Stimulated activated CD8-positive, alpha-beta memory T cell treated with anti-CD3 and anti-CD28 coated beads, Interleukin-7, amount 100 ng/mL, for 4 hours (primary cell): ENCODE data around the gene TMEM231.
"Not testable (repeated sequence)": the region's sequence is repeated elsewhere in the genome, so short reads cannot be mapped to it uniquely, and the experiment has no call there.

Source experiments
- DNase-seq, 2 donors: peaks; one replicate each; pipeline ENCODE4 v3.0.0-alpha.2; 2020; ENCODE audit warnings: low read depth in 2 of 2

Gene TMEM231

DNA sequence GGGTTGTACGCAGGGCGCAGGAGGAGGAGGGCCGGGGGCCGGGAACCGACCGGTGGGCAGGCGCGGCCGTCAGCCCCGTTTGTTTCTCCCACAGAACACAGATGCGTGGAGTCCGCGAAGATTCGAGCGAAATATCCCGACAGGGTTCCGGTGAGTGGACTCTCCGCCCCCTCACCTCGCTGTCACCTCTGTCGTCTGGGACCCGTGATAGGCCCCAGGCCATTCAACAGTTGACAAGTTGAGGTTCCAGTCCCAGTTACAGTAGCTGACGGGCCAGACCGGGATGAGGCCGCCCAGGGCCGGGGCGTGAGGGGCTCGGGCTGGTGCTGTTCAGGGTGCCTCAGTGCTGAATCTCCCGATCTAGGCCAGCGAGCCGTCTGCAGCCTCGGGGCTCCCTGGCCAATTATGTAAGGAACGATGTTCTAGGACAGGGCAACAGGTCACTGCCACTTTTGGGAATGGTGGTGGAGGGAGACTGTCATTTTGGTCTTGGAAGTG, 10.8 kb upstream of the TMEM231 start:
- DNase-seq = no peak

GRCh38 chr16:75566040-75566757, 10.1 kb upstream of the TMEM231 start, which contains the start of gene GABARAPL2:
GABARAPL2 (plus strand) TSS chr16:75566379; CDS start chr16:75566487, 108 bp downstream.
- peak; percentile 77 to 88 for DNase-seq

- DNase-seq = no peak
Measured at GRCh38 chr16:75565640-75566039, 9.6 kb upstream of the TMEM231 start.

DNA sequence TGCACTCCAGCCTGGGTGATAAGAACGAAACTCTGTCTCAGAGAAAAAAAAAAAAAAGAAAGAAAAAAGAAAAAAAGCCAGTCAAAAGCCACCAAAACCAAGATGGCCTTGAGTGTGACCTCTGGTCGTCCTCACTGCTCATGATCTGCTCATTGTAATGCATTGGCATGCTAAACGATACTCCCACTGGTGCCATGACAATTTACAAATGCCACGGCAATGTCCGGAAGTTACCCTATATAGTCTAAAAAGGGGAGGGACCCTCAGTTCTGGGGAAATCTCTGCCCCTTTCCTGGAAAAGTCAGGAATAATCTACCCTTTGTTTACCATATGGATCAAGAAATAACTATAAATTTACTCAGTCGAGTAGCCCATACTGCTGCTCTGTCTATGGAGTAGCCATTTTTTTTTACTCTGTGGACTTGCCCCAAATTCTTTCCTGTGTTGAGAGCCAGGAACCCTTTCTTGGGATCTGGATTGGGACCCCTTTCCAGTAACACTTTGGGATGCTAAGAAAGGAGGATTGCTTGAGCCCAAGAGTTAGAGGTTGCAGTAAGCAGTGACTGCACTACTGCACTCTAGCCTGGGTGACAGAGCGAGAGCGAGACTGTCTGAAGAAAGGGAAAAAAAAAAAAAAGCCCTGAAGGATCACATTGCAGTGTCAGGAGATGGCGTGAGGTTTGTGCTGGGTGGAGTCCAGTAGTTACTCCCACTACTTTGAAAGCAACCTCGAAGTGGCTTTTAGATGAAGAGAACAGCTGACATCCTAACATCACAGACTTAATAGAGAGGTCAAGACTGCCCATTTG, 3.7 kb upstream of the TMEM231 start:
- no peak for DNase-seq

DNA sequence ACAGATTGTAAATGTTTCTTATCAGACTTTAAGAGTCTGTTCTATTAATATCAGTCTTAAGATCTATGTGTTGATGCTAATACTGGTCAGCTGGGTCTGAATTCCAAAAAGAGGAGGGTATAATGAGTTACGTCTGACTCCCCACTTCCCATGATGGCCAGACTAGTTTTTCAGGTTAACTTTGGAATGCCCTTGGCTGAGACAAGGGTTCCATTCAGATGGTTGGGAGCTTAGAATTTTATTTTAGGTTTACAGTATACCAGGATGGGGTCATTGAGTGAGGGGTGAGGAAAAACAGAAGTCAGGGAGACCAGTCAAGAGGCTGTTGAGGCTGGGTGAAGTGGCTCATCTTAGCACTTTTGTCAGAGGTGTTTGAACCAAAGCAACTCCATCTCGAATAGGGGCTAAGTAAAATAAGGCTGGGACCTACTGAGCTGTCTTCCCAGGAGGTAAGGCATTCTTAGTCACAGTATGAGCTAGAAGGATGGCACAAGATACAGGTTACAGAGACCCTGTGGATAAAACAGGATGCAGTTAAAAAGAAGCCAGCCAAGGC, 2.9 kb upstream of the TMEM231 start:
- DNase-seq = no peak

GRCh38 chr16:75556431-75556950, 439 bp upstream of the TMEM231 start:
- DNase-seq = no peak

DNA sequence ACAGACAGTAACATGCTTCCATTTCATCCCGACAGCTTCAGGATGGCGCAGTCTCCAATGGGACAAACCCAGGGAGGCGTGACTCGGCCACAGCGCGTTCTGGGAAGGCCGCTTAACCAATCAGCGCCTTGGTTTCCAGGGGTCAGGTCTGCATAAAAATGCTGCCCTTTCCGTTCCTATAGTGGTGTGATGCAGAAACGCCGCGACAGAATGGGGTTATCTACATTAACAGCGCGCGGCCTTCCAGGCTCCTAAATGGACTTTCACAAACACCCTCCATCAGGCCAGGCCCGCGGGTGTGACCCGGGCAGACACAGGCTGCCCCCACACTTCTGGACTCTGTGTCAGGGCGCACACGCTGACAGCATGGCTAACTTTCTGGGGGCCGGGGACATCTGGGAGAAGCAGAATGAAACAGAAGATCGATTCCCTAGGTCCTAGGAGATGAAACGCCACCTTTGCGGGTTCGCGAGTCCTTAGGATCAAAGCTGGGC, 792 bp downstream of the TMEM231 start:
- no peak for DNase-seq

DNA sequence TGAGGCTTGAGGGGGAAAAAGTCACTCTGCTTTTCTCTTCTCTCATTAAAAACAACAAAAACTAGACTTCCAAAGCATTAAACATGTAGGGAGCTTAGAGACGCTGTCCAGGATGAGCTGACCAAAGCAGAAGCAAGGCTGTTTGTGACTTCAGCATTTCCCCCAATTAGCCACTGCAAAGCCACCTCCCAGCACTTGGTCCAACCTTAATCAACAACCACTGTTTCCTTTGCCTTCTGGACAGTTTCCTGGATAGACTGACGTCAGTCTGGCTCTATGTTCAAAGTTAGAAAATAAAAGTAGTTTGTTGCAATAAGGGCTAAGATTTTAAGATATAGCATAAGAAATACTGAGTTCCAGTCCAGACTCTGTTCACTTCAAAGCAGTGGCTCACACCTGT, 3.1 kb downstream of the TMEM231 start:
- no peak for DNase-seq

DNA sequence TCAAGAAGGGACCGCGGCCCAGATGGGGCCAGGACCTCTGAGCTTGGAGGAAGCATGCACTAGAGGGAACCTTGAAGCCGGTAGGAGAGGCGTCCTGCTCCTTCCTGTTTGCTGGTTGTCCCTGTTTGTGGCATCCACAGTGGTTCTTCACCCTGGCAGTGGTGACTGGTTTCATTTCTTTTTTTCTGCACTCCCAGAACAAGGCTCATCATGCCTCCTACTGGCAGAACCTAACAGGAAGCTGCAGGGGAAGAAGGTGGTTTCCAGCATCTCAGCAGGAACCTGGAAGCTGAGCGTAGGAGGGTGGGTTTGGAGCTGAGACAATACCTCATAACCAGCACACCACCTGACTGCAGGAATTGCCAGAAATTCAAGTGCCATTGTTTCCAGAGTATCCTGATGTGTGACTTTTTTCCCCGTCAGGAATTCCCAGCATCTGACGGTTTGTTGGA, 5.8 kb downstream of the TMEM231 start:
- no peak for DNase-seq

- DNase-seq = not testable (repeated sequence)
Measured at GRCh38 chr16:75548456-75548855, 7.6 kb downstream of the TMEM231 start.

DNA sequence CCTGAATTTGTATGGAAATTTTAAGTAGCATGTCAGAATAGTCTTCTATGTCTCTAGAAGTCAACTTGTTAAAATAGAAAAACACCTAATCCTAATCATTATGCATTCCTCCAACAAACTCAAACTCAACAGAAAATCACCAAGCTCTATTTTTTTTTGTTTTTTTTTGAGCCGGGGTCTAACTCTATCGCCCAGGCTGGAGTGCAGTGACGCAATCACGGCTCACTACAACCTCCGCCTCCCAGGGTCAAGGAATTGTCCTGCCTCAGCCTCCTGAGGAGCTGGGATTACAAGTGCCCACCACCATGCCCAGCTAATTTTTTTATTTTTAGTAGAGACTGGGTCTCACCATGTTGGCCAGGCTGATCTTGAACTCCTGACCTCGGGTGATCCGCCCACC, 9.8 kb downstream of the TMEM231 start:
- no peak for DNase-seq

DNA sequence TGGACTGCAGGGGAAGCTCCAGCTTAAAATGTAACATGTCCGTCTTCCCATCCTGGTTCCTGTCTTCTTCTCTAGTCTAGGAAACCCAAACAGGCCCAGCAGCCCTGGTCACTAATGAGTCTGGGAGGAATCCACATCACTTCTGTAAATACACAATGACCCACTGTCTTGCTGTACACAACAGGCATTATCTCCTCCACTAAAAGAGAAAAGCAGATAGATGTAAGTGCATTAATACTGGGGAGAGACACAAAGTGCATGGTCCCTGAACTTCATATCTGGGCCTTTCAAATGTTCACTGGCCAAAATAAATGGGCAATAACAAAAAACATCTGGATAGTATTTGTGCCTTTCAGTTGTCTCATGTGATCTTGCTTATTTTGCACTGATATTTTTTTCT, 10.2 kb downstream of the TMEM231 start:
- not testable (repeated sequence) for DNase-seq

DNA sequence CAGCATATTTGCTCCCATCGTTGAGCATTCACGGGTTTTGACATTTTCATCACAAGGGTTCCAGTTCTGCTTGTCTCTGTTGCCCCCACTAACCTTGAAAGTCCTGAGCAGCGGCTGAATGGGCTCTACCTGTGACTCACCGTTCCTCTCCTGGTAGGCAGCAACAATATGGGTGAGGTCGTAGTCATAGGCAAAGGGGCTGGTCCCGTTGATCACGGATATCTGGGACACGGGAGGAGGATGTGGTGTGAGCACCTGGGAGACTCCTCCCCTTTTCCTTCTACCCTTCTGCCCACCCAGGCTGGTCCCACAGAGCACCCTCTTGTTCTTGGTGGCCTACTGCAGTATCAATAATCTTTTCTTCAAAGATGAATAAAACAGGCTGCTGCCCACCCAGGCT, 13.6 kb downstream of the TMEM231 start:
- DNase-seq = not testable (repeated sequence)

- no peak for DNase-seq
Measured at GRCh38 chr16:75541236-75541635, 14.8 kb downstream of the TMEM231 start.

GRCh38 chr16:75538882-75539565, 17.0 kb downstream of the TMEM231 start:
- not testable (repeated sequence) for DNase-seq

GRCh38 chr16:75537776-75538175, 18.3 kb downstream of the TMEM231 start:
- no peak for DNase-seq

DNA sequence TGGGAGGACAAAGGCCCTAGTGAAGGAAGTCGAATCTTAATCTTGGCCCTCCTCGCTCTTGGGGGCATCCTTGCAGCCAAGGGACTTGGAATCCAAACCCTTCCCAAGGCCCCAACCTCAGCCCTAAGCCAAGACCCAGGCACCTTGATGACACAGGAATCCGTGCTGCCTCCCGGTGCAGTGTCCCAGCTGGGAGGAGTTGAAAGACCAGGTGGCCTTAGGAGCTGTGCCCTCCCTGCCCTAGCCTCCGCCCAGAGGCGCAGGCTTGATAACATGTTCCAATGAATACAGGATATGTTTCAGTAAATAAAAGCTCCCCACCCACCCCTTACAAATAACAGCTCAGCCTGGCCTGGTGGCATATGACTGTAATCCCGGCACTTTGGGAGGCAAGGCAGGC, 20.2 kb downstream of the TMEM231 start, which contains the start of gene CHST5:
Gene CHST5, minus strand, starts transcription at position 208 of the 400 bp plus-strand sequence. CDS start 5,724 bp downstream, outside the sequence.
- no peak for DNase-seq

GRCh38 chr16:75535211-75535843, 20.7 kb downstream of the TMEM231 start:
- DNase-seq = no peak

- no peak for DNase-seq
Measured at GRCh38 chr16:75534560-75535205, 21.4 kb downstream of the TMEM231 start.

GRCh38 chr16:75532791-75533190, 23.3 kb downstream of the TMEM231 start:
- no peak for DNase-seq
